H1 (cell line): Measurements from ENCODE around the gene SFMBT2. TPM values are rescaled to one million over a fixed set of nuclear protein-coding genes. Genes with fewer than 3 reads are reported as not detected.

Source experiments
- CTCF ChIA-PET: fragments of 300-600 bp; sonication (Branson Sonifier 250); formaldehyde crosslinking; loops from one replicate; lab custom pipeline; 2021; ENCODE audit not compliant: partially characterized antibody; lab: Charles Lee
- POLR2A ChIA-PET: fragments of 300-600 bp; sonication (Branson Sonifier 250); formaldehyde crosslinking; loops from one replicate; lab custom pipeline; 2021; ENCODE audit warnings: inconsistent platforms; ENCODE audit not compliant: partially characterized antibody; lab: Charles Lee
- DNase-seq, 2 experiments: peaks; one replicate each; pipeline versions ENCODE4 v3.0.0 to v3.0.0-alpha.2; 2010 to 2022; ENCODE audit warnings: low spot score in 2 of 2, low read depth in 1 of 2, mixed read lengths in 1 of 2
- FAIRE-seq: peaks from 2 replicates; lab custom pipeline; 2011; peaks lifted over from hg19 to GRCh38; lab: Jason Lieb, UNC
- H2AFZ ChIP-seq: 2 replicates; pipeline ENCODE4 v1.8.1; 2012; ENCODE audit warnings: low read length, inconsistent platforms
- H2AK5ac ChIP-seq: 2 replicates; pipeline ENCODE4 v1.6.1; 2013; ENCODE audit warnings: low read depth, low read length
- H2BK120ac ChIP-seq: replicated peaks from 2 replicates; pipeline ENCODE3; 2013; ENCODE audit warnings: low read depth, low read length, inconsistent platforms
- H2BK12ac ChIP-seq: 2 replicates; pipeline ENCODE4 v1.6.1; 2013; ENCODE audit warnings: low read depth, low read length
- H2BK15ac ChIP-seq: 2 replicates; pipeline ENCODE4 v1.6.1; 2013; ENCODE audit warnings: low read length
- H2BK20ac ChIP-seq: 2 replicates; pipeline ENCODE4 v1.6.1; 2013; ENCODE audit warnings: low read length
- H2BK5ac ChIP-seq: 2 replicates; pipeline ENCODE4 v1.6.1; 2013; ENCODE audit warnings: low read depth, low read length
- H3K14ac ChIP-seq: 2 replicates; pipeline ENCODE4 v1.6.1; 2013; ENCODE audit warnings: inconsistent platforms; ENCODE audit not compliant: insufficient read length
- H3K18ac ChIP-seq: 2 replicates; pipeline ENCODE4 v1.6.1; 2013; ENCODE audit warnings: low read length; ENCODE audit errors: extremely low read depth
- H3K23ac ChIP-seq: 2 replicates; pipeline ENCODE4 v1.6.1; 2013; ENCODE audit warnings: inconsistent platforms; ENCODE audit not compliant: insufficient read length
- H3K23me2 ChIP-seq: 2 replicates; pipeline ENCODE4 v1.6.1; 2013; ENCODE audit warnings: low read depth, low read length
- H3K27ac ChIP-seq: 2 replicates; pipeline ENCODE4 v1.6.1; 2011; ENCODE audit warnings: low read depth, low read length, inconsistent platforms
- H3K27me3 ChIP-seq, 4 experiments: replicated peaks in 1 of 4; 1 replicate in 1 of 4; 2 replicates in 3 of 4; pipeline versions ENCODE4 v1.6.1 to v1.8.1; 2011 to 2013; ENCODE audit warnings: low read length in 3 of 4, mild to moderate bottlenecking in 3 of 4, inconsistent platforms in 2 of 4, mixed read lengths in 2 of 4, moderate library complexity in 1 of 4; ENCODE audit not compliant: control insufficient read depth in 3 of 4, insufficient read depth in 3 of 4; ENCODE audit errors: extremely low read depth in 1 of 4
- H3K36me3 ChIP-seq, 4 experiments: 2 replicates each; pipeline versions ENCODE4 v1.6.1 to v1.8.1; 2011 to 2013; ENCODE audit warnings: mild to moderate bottlenecking in 4 of 4, low read length in 3 of 4, moderate library complexity in 2 of 4, control low read depth in 1 of 4, inconsistent platforms in 1 of 4; ENCODE audit not compliant: insufficient read depth in 4 of 4, control insufficient read depth in 2 of 4
- H3K4ac ChIP-seq: replicated peaks from 2 replicates; pipeline ENCODE3; 2013; ENCODE audit warnings: low read length, low read depth, mixed read lengths, inconsistent platforms; ENCODE audit not compliant: insufficient read length
- H3K4me1 ChIP-seq, 4 experiments: replicated peaks in 1 of 4; 1 replicate in 1 of 4; 2 replicates in 3 of 4; pipeline versions ENCODE4 v1.6.1 to v1.8.1; 2011 to 2013; ENCODE audit warnings: low read length in 3 of 4, inconsistent platforms in 2 of 4, mixed read lengths in 1 of 4; ENCODE audit not compliant: insufficient read depth in 4 of 4, control insufficient read depth in 3 of 4
- H3K4me2 ChIP-seq, 2 experiments: 2 replicates each; pipeline versions ENCODE4 v1.6.1 to v1.8.1; 2011 to 2013; ENCODE audit warnings: low read depth in 2 of 2, low read length in 2 of 2, control low read depth in 1 of 2, inconsistent platforms in 1 of 2, mild to moderate bottlenecking in 1 of 2; ENCODE audit not compliant: insufficient read depth in 1 of 2
- H3K4me3 ChIP-seq, 4 experiments: fragments of 200-600, 300-600 bp in 1 of 4; sonication (generic), shearing (Covaris generic), sonication (Bioruptor Twin) in 1 of 4; 2 replicates each; pipeline versions ENCODE4 v1.5.1 to v1.8.1; 2011 to 2016; ENCODE audit warnings: low read length in 4 of 4, low read depth in 3 of 4, control low read depth in 2 of 4, inconsistent platforms in 2 of 4, mild to moderate bottlenecking in 2 of 4, mixed read lengths in 1 of 4, moderate library complexity in 1 of 4; ENCODE audit not compliant: insufficient read depth in 2 of 4; ENCODE audit errors: extremely low read depth in 1 of 4
- H3K56ac ChIP-seq: replicated peaks from 2 replicates; pipeline ENCODE3; 2013; ENCODE audit warnings: low read depth, mild to moderate bottlenecking, mixed read lengths, low read length, inconsistent platforms; ENCODE audit not compliant: insufficient read length
- H3K79me1 ChIP-seq: 2 replicates; pipeline ENCODE4 v1.6.1; 2013; ENCODE audit warnings: low read depth, low read length, control low read depth
- H3K79me2 ChIP-seq, 2 experiments: 2 replicates each; pipeline versions ENCODE4 v1.6.1 to v1.8.1; 2012 to 2013; ENCODE audit warnings: low read length in 2 of 2, mild to moderate bottlenecking in 2 of 2, inconsistent platforms in 1 of 2; ENCODE audit not compliant: insufficient read depth in 2 of 2, control insufficient read depth in 1 of 2
- H3K9ac ChIP-seq, 4 experiments: replicated peaks in 1 of 4; 1 replicate in 1 of 4; 2 replicates in 3 of 4; pipeline versions ENCODE4 v1.6.1 to v1.8.1; 2011 to 2013; ENCODE audit warnings: low read depth in 3 of 4, low read length in 3 of 4, control low read depth in 2 of 4, mild to moderate bottlenecking in 2 of 4, moderate library complexity in 2 of 4, inconsistent platforms in 1 of 4; ENCODE audit errors: extremely low read depth in 1 of 4
- H3K9me3 ChIP-seq, 2 experiments: 2 replicates each; pipeline versions ENCODE4 v1.6.1 to v1.8.1; 2012 to 2013; ENCODE audit warnings: mild to moderate bottlenecking in 2 of 2, moderate library complexity in 2 of 2, control low read depth in 1 of 2, inconsistent platforms in 1 of 2, low read depth in 1 of 2, low read length in 1 of 2, mixed read lengths in 1 of 2; ENCODE audit not compliant: insufficient read depth in 2 of 2
- H4K20me1 ChIP-seq, 2 experiments: replicated peaks in 1 of 2; 2 replicates each; pipeline versions ENCODE3 to v1.8.1; 2011 to 2013; ENCODE audit warnings: inconsistent platforms in 2 of 2, low read length in 2 of 2, mild to moderate bottlenecking in 1 of 2; ENCODE audit not compliant: insufficient read depth in 2 of 2, control insufficient read depth in 1 of 2
- H4K5ac ChIP-seq: 2 replicates; pipeline ENCODE4 v1.6.1; 2013; ENCODE audit warnings: low read length, low read depth, mixed read lengths, inconsistent platforms; ENCODE audit not compliant: insufficient read length
- H4K8ac ChIP-seq: 2 replicates; pipeline ENCODE4 v1.8.0; 2013; ENCODE audit warnings: mild to moderate bottlenecking, moderate library complexity, low read length, inconsistent platforms; ENCODE audit not compliant: insufficient read depth; ENCODE audit errors: extremely low read depth
- H4K91ac ChIP-seq: replicated peaks from 2 replicates; pipeline ENCODE3; 2013; ENCODE audit warnings: low read length, mixed read lengths, inconsistent platforms; ENCODE audit not compliant: insufficient read length
- BRCA1 ChIP-seq: IDR thresholded peaks from 2 replicates; pipeline ENCODE4 v1.6.1; 2012; ENCODE audit warnings: low read depth, low read length, improper control_type of control experiment
- CEBPB ChIP-seq: IDR thresholded peaks from 2 replicates; pipeline ENCODE4 v1.6.1; 2012; ENCODE audit warnings: low read depth, low read length
- CHD2 ChIP-seq: IDR thresholded peaks from 2 replicates; pipeline ENCODE4 v1.6.1; 2012; ENCODE audit warnings: low read length, improper control_type of control experiment
- KDM4A ChIP-seq: IDR thresholded peaks from one replicate; pipeline ENCODE4 v1.7.1; 2012; ENCODE audit warnings: low read depth, mild to moderate bottlenecking, moderate library complexity, low read length, inconsistent platforms; ENCODE audit not compliant: severe bottlenecking
- POLR2AphosphoS5 ChIP-seq: IDR thresholded peaks from 2 replicates; pipeline ENCODE4 v1.6.1; 2011; ENCODE audit warnings: low read depth, low read length
- RFX5 ChIP-seq: IDR thresholded peaks from 2 replicates; pipeline ENCODE4 v1.6.1; 2011; ENCODE audit warnings: low read depth, low read length, improper control_type of control experiment, borderline replicate concordance
- SIRT6 ChIP-seq: IDR thresholded peaks from one replicate; pipeline ENCODE4 v1.7.1; 2012; ENCODE audit warnings: low read length, inconsistent platforms
- SIX5 ChIP-seq: IDR thresholded peaks from 2 replicates; pipeline ENCODE4 v1.6.1; 2011; ENCODE audit warnings: mild to moderate bottlenecking, low read depth, low read length
- SP1 ChIP-seq: IDR thresholded peaks from 2 replicates; pipeline ENCODE4 v1.6.1; 2011; ENCODE audit warnings: low read depth, low read length
- SUZ12 ChIP-seq: fragments of 200-600 bp; sonication (generic); IDR thresholded peaks from 2 replicates; pipeline ENCODE4 v1.6.1; 2012; ENCODE audit warnings: mild to moderate bottlenecking, inconsistent platforms, low read length, moderate library complexity, mixed read lengths
- TEAD4 ChIP-seq: IDR thresholded peaks from 2 replicates; pipeline ENCODE4 v1.6.1; 2012; ENCODE audit warnings: low read depth, low read length, inconsistent platforms, mixed read lengths
- WGBS, 2 experiments: shearing (Covaris generic) in 1 of 2; methylation state at CpG; one replicate each; pipeline versions ENCODE4 v1.1.6 to v1.1.7; 2013 to 2015; ENCODE audit warnings: low lambda C conversion rate in 2 of 2, mixed read lengths in 2 of 2, inconsistent platforms in 1 of 2, low coverage in 1 of 2, missing lambda C conversion rate in 1 of 2; ENCODE audit not compliant: insufficient replicate concordance in 2 of 2, insufficient coverage in 1 of 2, insufficient read length in 1 of 2; ENCODE audit errors: extremely low coverage in 1 of 2, missing lambda C conversion rate in 1 of 2; 5-methylcytosine and 5-hydroxymethylcytosine counted together
- polyA plus RNA-seq, 7 experiments: library from polyadenylated mRNA; depleted of rRNA in 3 of 7; stranded (reverse) in 5 of 7; unstranded in 2 of 7; fragments of >200 nt in 5 of 7; fragments of 200-250 nt in 2 of 7; gene quantifications; 1 replicate in 5 of 7; 2 replicates in 1 of 7; 4 replicates in 1 of 7; pipeline versions ENCODE4 v1.2.1 to v1.2.3, GENCODE V29; 2011 to 2013; ENCODE audit warnings: missing spikeins in 2 of 7, mixed read lengths in 2 of 7
- total RNA-seq: library from RNA; stranded (reverse); fragmentation: NEBNext Ultra II Directional; extraction: Animal tissue kit (Norgen Biotek cat#: 25700); gene quantifications from 2 replicates; pipeline ENCODE4 v1.2.1, GENCODE V29; 2021
- TF ChIP-seq, protein P1 (sequence below): IDR thresholded peaks from 2 replicates; pipeline ENCODE4 v1.6.1; 2012; ENCODE audit warnings: inconsistent platforms

Gene SFMBT2
- total and polyA plus RNA-seq, 2 of the 8 experiments (the other 6 are each of a cell fraction or from before 2014, with no cell fraction given), result 2.9 to 11.0 TPM

DNA sequence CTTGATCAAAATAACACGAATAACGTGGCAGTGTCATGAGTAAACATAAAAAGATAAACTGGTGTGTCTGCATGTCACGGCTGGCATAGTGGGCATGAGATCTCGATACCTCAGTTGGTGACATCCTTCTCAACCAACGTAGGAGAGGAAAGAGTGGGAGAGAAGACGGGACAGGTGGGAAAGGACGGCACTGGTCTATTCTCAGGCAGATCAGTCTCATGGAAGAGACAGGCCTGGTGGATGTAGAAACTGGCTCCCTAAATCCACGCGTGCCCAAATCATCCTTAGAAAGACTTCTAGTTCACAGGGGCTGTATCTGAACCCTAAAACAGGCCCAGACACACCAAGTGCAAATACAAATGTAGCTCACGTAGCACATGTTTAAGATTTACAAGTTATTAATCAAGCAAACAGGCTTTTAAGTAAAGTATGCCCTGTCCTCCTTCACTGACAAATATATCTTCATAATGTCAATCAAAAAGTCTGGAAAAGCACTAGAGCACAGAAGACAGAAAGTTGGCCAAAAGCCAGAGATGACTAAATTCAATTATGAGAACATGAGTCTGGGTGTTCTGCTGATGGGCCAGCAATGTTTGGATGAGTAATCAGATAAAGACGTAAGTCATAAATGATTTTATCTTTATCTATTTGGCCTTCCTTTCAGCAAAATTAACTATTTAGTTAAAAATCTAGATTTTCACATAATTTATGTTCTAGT, 56.3 kb downstream of the SFMBT2 start:
- H3K18ac ChIP-seq, result no peak overlapping the region

More for the DNA sequence above, 56.3 kb downstream of the SFMBT2 start:
- no peak overlapping the region for H2BK20ac ChIP-seq
- no peak overlapping the region for H3K4ac ChIP-seq
- H3K79me1 ChIP-seq, result peaks cover 3% of the 10 kb centered on the region
- no peak for DNase-seq
- no peak overlapping the region for H4K5ac ChIP-seq
- H2BK15ac ChIP-seq, result no peak overlapping the region
- peaks cover 4% of the 10 kb centered on the region in 2 experiments; a peak in 1 of 4 replicates for H3K9me3 ChIP-seq
- no peak overlapping the region; the same call in 1 of the 2 replicates for H2BK5ac ChIP-seq
- no peak overlapping the region for H3K9ac ChIP-seq
- no peak overlapping the region for H3K23ac ChIP-seq
- FAIRE-seq, result no peak
- H3K4me1 ChIP-seq, result no peaks in the 10 kb centered on the region
- no peak overlapping the region for H2BK120ac ChIP-seq
- H3K79me2 ChIP-seq, result peaks cover 0 to 10% of the 10 kb centered on the region in 2 experiments; a peak in 1 of 4 replicates
- no peak overlapping the region for H2AFZ ChIP-seq
- TF ChIP-seq, protein P1, sequence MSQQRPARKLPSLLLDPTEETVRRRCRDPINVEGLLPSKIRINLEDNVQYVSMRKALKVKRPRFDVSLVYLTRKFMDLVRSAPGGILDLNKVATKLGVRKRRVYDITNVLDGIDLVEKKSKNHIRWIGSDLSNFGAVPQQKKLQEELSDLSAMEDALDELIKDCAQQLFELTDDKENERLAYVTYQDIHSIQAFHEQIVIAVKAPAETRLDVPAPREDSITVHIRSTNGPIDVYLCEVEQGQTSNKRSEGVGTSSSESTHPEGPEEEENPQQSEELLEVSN, result no peak
- TF ChIP-seq BRCA1 (no peak), KDM4A (no peak), CHD2 (no peak), SP1 (no peak), SIRT6 (no peak), RFX5 (no peak), SUZ12 (no peak), TEAD4 (no peak), POLR2AphosphoS5 (no peak), CEBPB (no peak), SIX5 (no peak)
- no peak overlapping the region for H3K4me3 ChIP-seq
- no peak overlapping the region for H3K56ac ChIP-seq
- no peak overlapping the region for H3K27ac ChIP-seq
- no peaks in the 10 kb centered on the region for H3K27me3 ChIP-seq
- no peak overlapping the region for H3K4me2 ChIP-seq
- 93% methylated on average over 11 of the region's 11 CpGs; no CpG with 5 or more reads in 1 of the 2 experiments for WGBS, 2 experiments
- no peak overlapping the region for H3K14ac ChIP-seq
- no peak overlapping the region for H2BK12ac ChIP-seq
- no peak overlapping the region for H4K8ac ChIP-seq
- H3K36me3 ChIP-seq, result peaks cover 0 to 4% (median 0%) of the 10 kb centered on the region in 4 experiments; a peak in 1 of 8 replicates
- CTCF ChIA-PET, result no interaction called here
- H4K20me1 ChIP-seq, result peaks cover 0 to 2% of the 10 kb centered on the region in 2 experiments
- no peak overlapping the region for H2AK5ac ChIP-seq
- no peaks in the 10 kb centered on the region for H3K23me2 ChIP-seq
- no peak overlapping the region for H4K91ac ChIP-seq
- POLR2A ChIA-PET, result no interaction called here
